HTERT RPE-1 (cell line): ENCODE data around the gene WDR62.
"Not testable (repeated sequence)": the region's sequence is repeated elsewhere in the genome, so short reads cannot be mapped to it uniquely, and the experiment has no call there.

Experiments
- in situ Hi-C: fragments of 300-500 bp; cut with MboI; formaldehyde crosslinking; loops from 4 replicates; pipeline ENCODE4 v1.14.3; 2020; ENCODE audit warnings: low sequenced_read_pairs

Gene WDR62

DNA sequence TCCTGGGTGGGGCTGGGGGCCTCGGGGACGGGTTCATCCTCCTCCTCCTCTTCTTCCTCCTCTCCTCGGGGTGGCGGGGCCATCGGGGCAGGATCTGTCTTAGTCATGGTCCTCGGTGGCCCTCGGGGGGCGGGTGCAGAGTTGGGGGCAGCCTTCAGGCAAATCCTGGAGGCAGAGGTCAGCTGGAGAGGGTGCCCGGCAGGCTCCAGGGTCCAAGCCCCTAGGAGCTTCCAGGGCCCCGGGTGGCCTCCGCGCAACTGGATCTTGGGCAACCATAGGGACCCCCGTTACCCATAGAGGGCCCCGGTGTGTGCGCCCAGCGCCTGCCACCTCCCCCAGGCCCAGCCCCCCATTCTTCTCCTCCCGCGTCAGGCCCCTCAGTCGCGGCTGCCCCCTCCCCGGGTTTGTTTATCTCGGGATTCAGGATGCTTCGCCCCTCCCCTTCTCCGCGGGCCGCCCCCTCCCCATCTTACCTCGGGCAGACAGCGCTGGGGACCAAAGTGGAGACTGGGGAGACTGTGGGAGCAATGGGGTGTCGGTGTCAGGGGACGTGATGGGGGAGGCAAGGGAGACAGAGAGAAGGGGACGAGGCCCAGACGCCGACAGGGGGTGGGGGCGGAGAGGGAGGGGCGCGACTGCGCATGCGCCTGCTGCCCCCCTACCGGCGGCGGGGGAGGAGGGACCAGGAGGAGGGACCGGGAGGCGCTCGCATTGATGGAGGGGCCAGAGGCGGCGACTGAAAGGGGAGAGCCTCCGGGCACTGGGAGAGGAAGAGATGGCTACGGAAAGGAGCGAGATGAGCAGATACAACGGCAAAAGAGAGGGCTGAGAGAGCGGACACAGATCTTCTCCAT, 22.2 kb upstream of the WDR62 start, which contains the start of gene CLIP3:
Gene CLIP3 (minus strand): TSS at position 623 of the 854 bp plus-strand sequence. CDS start 516 bp downstream, at position 107.
- in situ Hi-C loops = no loop called here

DNA sequence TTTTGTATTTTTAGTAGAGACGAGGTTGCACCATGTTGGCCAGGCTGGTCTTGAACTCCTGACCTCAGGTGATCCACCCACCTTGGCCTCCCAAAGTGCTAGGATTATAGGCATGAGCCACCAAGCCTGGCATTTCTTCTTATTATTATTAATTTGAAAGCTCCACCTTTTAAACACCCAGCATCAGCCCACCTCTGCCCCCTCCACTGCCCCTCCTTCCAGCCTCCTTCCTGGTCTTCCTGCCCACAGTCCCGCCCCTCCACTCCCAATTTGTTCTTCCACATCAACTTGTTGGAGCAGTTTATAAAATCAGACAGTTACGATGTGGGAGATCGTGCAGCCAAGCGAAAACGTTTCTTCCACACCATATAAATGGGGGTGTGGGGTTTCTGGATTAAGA, 14.2 kb upstream of the WDR62 start:
- in situ Hi-C loops = no loop called here

DNA sequence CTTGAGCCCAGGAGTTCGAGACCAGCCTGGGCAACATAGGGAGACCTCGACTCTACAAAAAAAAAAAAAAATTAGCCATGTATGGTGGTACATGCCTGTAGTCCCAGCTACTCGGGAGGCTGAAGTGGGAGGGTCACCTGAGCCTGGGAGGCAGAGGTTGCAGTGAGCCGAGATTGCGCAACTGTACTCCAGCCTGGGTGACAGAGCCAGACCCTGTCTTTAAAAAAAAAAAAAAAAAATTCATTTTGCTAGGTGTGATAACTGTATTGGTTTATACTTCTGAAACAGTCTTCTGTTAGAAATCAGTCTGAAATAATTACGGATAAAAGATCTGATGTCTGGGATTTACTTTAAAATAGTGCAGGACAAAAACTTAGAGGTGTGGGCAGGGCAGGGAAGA, 13.6 kb upstream of the WDR62 start:
- in situ Hi-C loops = not testable (repeated sequence)

DNA sequence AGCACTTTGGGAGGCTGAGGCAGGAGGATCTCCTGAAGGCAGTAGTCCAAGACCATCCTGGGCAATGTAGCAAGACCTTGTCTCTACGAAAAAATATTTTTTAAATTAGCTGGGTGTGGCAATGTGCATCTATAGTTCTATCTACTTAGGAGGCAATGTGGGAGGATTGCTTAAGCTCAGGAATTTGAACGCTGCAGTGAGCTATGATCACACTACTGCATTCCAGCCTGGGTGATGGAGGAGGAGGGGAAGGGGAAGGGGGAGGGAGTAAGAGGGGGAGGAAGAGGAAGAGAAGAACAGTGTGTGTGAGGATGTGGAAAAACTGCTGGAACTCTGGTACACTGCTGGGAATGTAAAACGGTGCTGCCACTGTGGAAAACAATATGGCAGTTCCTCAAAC, 12.9 kb upstream of the WDR62 start:
- in situ Hi-C loops = no loop called here

DNA sequence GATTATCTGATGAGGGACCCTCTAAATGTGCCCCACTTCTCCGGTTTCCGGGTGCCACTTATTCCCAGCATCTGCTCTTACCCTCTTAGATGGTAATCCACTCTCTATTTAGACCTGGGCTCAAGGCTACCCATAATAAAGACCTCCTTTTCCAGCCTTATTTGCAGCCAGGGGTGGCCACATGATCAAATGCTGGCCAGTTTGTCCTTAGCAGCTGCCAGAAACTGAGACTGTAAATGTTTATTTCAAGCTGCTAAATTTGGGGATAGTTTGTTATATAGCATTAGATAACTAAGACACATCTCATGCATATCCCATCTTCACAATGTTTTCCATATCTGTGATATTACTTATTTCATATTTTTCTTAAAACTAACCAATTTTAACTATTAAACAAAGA, 10.7 kb upstream of the WDR62 start:
- in situ Hi-C loops = no loop called here

DNA sequence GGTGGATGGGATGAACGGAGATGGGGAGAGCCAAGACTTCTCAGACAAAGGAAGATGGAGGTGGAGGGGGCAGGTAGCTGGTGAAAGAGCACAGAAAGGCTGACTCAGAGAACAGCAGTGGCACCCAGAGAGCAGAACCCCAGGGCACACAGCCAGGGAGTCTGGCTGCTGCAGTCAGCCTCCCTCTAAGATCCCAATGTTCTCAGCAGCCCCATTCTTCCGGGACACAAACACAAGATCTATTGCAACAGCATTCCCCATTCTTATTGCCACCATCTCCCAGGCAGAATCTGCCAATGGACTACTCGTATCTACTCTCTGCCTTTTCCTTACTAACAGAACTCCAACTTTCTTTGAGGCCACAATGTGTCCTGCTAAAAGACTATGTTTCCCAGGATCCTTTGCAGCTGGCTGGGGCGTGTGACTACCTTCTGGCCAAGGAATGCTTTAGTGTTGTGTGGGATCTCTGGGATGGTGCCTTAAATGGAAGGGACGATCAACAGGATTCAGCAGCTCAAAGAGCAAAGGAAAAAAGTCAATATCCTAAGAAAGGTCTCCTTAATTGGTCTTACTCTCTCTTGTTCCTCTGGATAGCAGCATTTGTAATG, 8.2 kb upstream of the WDR62 start:
- in situ Hi-C loops = no loop called here

DNA sequence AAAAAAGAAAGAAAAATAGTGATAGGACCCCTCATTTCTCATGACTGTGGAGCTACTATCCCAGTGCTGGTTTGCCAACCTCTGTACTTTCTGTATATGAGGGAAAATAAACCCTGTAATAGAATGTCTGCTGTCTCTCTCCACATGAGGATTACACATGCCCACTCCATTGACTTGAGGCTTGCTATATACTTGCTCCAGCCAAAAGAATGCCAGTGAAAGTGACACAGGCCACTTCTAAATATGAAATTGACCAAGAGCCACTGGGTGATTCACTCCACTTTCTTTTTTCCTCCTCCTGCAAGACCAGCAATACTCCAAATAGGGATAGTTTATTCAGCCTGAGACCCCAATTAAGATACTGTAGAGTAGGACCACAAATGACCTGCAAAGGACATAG, 6.9 kb upstream of the WDR62 start:
- in situ Hi-C loops = no loop called here

DNA sequence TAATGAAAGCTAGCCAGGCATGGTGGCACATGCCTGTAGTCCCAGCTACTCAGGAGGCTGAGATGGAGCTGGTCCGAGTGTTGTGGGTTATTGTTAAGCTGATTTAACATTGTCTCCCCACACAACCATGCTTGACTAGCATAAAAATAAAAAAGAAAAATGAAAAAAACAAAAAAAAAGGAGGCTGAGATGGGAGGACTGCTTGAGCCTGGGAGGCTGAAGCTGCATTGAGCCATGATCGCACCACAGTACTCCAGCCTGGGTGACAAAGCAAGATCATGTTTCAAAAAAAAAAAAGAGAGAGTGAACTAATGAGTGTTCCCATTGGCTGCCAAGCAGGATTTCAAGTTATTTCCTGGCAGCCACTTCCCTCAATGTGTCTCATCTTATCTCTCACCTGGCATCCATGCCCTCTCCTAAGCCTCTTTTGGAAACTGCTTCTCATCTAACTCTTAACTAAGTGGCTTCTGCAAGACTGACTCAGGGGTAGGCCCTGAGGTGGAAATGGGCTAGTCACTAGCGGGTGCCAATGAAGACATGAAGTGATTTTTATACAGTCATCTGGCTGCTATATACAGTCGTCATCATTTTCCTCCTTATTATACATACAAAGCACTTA, 5.5 kb upstream of the WDR62 start:
- in situ Hi-C loops = no loop called here

DNA sequence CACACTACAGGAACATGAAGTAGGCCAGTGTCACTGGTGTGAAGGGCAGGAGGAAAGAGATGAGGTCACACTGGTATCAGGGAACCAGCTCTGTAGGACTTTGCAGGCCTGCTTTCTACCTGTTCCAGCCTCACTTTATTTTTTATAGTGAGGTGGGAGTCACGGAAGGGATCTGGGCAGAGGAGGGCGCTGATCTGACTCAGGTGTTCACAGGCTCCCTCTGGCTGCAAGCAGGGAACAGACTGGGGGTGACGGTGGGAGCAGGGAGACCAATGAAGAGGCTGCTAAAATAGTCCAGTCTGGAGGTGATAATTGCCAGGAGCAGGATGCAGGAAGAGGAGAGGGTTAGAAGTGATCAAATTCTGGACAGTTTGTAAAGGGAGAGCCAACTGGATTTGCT, 3.5 kb upstream of the WDR62 start:
- in situ Hi-C loops = no loop called here

DNA sequence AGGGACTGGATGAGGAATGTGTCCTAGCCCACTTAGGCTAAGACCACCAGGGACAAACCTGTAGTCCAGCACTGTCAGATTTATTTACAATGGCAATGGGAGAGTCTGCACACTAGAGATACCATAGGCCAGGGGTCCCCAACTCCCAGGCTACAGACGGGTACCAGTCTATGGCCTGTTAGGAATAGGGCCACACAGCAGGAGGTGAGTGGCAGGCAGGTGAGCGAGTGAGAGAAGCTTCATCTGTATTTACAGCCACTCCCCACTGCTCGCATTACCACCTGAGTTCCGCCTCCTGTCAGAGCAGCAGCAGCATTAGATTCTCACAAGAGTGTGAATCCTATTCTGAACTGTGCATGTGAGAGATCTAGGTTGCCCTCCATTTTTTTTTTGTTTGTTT, 3.1 kb upstream of the WDR62 start:
- in situ Hi-C loops = no loop called here

DNA sequence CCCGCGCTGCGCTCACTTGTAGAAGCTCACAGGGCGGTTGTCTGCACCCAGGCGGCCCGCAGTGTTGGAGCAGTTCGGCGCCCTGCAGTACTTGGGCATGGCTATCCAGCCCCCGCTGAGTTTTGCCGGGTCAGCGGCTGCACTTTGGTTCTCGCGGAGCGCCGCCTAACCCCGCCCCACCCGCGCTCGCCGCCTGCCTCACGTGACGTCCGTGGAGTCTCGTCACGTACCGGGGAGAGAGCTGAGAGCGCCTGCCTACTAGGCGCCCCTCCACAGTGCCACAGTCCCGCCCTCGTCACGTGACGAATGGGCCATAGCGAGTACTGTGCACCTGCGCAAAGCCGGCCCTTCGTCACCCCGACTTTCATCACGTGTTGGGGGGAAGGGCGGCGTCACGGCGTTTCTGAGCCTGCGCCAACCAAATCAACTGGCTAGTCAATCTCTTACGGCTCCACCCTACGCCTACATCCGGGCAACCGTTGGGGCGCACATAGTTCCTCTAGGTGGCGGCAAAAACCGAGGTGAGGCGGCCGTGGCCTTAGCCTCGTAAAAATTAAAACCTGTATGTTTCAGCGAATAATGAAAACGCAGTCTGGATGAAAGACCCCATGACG, 471 bp upstream of the WDR62 start, which contains the start of gene THAP8:
Gene THAP8 (minus strand): TSS at position 167 of the 614 bp plus-strand sequence. CDS start 68 bp downstream, at position 99.
- in situ Hi-C loops = no loop called here

DNA sequence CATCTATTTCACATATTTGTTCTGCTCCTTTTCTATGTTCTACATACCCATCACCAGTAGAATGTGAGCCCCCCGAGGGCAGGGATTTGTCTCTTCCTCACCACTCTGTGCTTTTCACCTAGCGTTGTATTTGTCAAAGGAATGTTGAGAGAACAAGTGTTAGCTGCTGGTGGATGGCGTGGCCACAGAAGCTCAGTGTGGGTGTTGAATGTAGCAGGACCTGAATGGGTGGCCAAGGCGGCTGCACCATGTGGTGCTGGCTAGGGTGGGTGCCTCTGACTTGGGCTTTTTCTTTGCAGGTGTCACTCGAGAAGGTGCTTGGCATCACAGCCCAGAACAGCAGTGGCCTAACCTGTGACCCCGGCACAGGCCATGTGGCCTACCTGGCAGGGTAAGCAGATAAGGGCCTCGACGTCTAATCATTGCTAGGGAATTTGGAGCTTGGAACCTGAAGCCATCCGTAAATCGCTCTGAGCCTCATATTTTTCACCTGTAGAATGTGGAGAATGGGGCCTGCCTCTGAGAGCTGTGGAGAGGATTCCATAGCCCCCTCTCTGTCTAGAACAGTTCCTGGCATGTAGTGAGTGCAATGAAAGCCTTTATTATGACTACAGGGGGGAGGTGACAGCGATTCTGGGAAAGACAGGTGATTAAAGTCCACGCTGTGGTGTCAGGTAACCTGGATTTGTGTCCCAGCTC, 3.9 kb downstream of the WDR62 start:
- in situ Hi-C loops = no loop called here

DNA sequence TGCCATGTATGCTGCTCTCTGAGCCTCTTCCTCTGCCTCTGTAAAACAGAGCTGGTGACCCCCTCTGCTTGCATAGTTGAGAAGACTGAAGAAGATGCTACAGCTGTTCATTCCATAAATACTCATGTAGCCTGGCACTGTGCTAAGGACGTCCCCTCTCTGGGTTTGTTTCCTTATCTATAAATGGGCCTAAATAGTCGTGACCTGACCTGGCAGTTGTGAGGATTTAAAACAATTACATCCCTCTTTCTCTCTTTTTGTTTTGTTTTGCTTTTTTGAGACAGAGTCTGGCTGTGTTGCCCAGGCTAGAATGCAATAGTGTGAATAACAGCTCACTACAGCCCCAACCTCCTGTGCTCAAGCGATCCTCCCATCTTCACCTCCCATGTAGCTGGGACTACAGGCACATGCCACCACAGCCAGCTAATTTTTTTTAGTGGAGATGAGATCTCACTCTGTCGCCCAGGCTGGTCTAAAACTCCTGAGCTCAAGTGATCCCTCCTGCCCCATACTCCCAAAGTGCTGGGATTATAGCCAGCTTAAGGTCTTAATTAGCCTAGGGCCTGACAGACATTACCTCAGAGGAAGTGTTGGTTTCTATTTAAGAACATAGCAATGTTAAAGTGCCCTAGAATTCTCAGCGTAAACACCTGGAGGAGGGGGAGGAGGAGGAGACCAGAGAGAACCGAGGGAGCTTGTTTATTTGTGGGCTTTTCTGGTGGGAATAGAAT, 4.6 kb downstream of the WDR62 start:
- in situ Hi-C loops = no loop called here

DNA sequence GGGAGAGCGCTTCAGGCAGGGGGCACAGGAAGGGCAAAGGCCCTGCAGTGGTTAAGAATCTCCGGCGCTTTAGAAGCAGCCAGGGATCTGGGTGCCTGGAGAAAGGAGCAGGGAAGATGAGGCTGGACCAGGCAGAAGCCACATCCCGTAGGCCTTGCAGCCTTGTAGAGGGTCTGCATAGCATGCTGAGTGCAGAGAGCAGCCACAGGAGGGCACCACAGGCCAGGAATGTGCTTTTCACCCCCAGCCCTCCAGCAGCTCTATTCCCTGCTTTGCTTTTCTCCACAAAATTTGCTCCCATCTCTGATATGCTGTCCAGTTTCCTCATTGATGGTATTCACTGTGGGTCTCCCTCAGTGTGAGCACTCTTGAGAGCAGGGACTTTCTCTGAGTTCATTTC, 5.7 kb downstream of the WDR62 start:
- in situ Hi-C loops = no loop called here

DNA sequence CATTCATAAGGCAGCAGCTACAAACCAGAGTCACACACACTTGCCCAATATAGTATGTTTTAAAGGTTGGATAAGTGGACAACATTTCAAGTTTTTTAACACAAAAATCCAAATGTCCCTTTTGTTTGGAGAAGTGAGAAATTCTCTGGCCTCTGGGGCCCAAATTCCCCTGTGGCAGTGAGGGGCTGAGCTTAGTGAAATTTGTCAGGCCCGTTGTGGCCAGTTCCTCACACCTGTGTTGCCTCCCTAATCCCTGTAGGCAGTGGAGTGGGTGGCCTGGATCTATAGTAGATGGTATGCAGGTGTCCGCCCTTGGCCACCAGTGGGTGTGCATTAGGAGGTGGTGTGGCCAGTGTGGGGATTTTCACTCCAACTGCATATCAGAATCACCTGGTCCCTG, 6.7 kb downstream of the WDR62 start:
- in situ Hi-C loops = no loop called here

DNA sequence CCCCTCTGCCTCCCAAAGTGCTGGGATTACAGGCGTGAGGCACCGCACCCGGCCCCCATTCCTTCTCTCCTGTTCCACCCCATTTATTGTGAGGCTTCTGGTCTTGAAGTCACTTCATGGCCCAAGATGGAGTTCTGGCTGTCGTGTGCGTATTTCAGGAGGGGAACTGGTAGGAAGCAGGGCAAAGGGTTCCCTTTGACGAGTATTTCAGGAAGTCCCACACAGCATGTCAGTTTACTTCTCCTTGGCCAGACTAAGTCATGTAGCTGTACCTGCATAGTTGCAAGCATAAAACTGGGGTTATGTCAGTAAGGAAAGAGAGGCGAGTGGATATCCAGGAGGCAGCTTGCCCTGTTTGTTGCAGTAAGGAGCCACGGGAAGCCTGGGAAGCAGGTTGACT, 10.1 kb downstream of the WDR62 start:
- in situ Hi-C loops = no loop called here

DNA sequence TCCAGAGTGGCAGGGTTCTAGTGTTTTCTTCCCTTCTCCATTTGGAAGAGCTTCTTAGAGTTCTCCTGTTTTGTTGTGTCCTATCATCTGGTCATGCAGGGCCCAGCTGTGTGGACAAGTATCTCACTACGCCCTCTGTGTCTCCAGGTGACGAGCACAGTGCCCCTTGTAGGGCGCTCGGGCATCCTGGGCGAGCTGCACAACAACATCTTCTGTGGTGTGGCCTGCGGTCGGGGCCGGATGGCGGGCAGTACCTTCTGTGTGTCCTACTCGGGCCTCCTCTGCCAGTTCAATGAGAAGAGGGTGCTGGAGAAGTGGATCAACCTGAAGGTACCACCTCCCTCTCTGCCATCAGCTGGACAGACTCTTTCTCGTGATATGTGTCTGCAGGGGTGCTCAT, 13.0 kb downstream of the WDR62 start:
- in situ Hi-C loops = no loop called here

DNA sequence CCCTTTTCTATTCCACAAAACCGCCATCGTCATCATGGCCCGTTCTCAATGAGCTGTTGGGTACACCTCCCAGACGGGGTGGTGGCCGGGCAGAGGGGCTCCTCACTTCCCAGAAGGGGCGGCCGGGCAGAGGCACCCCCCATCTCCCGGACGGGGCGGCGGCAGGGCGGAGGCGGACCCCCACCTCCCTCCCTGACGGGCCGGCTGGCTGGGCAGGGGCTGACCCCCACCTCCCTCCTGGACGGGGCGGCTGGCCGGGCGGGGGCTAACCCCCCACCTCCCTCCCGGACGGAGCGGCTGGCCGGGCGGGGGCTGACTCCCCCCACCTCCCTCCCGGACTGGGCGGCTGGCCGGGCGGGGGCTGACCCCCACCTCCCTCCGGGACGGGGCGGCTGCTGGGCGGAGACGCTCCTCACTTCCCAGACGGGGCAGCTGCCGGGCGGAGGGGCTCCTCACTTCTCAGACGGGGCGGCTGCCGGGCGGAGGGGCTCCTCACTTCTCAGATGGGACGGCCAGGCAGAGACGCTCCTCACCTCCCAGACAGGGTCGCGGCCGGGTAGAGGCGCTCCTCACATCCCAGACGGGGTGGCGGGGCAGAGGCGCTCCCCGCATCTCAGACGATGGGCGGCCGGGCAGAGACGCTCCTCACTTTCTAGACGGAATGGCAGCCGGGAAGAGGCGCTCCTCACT, 14.3 kb downstream of the WDR62 start:
- in situ Hi-C loops = not testable (repeated sequence)

DNA sequence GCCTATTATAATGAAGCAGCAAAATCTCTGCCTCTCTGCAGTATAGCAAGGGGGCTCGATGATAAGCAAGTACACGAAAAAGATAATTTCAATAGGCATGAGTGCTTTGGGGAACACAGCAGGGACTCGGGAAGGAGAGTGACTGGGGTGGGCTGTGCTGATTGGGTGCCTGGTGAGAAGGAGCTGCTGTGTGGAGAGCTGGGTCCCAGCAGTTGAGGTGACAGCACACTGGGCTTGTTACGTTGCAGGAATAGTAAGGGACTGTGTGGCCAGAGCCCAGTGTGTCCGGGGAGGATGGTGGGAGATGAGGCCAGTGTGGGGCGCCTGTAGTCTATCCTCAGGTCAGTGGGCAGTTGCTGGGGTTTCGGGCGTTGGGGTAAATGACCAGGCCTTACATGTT, 17.4 kb downstream of the WDR62 start:
- in situ Hi-C loops = no loop called here
